OCI-LY3 (cell line): Measurements from ENCODE around the gene UPK2.

Experiments
- H2AFZ ChIP-seq: fragments of 200-600, 300-600 bp; shearing (Covaris generic); 2 replicates; pipeline ENCODE4 v1.6.0; 2014; ENCODE audit warnings: antibody characterized with exemption, low read depth, low read length
- H3K27ac ChIP-seq: fragments of 200-600, 300-600 bp; sonication (generic); 2 replicates; pipeline ENCODE4 v1.5.1; 2014; ENCODE audit warnings: mild to moderate bottlenecking, low read length, moderate library complexity, mixed read lengths
- H3K27me3 ChIP-seq: fragments of 200-600, 300-600 bp; sonication (generic); 2 replicates; pipeline ENCODE4 v1.6.1; 2014; ENCODE audit warnings: low read depth, low read length, mixed read lengths
- H3K36me3 ChIP-seq: fragments of 200-600, 300-600 bp; sonication (generic); replicated peaks from 2 replicates; pipeline ENCODE3; 2014; ENCODE audit warnings: low read depth, low read length, mixed read lengths
- H3K4me1 ChIP-seq: fragments of 300-600, 200-600 bp; sonication (generic); 2 replicates; pipeline ENCODE4 v1.6.1; 2014; ENCODE audit warnings: low read length, mixed read lengths
- H3K4me2 ChIP-seq: fragments of 200-600, 300-600 bp; sonication (generic); 2 replicates; pipeline ENCODE4 v1.6.1; 2014; ENCODE audit warnings: low read length, mixed read lengths
- H3K4me3 ChIP-seq: fragments of 300-600, 200-600 bp; sonication (generic); 2 replicates; pipeline ENCODE4 v1.5.1; 2014; ENCODE audit warnings: antibody characterized with exemption, mild to moderate bottlenecking, low read length, moderate library complexity
- H3K79me2 ChIP-seq: fragments of 300-600, 200-600 bp; shearing (Covaris generic); 2 replicates; pipeline ENCODE4 v1.6.1; 2014; ENCODE audit warnings: mild to moderate bottlenecking, low read length, mixed read lengths
- H3K9ac ChIP-seq: fragments of 300-600, 200-600 bp; shearing (Covaris generic); 2 replicates; pipeline ENCODE4 v1.6.0; 2014; ENCODE audit warnings: mild to moderate bottlenecking, low read length, moderate library complexity
- H3K9me3 ChIP-seq: fragments of 200-600, 300-600 bp; shearing (Covaris generic); 2 replicates; pipeline ENCODE4 v1.6.1; 2014; ENCODE audit warnings: low read length, mixed read lengths; ENCODE audit not compliant: insufficient read depth
- H4K20me1 ChIP-seq: fragments of 200-600, 300-600 bp; sonication (generic); 2 replicates; pipeline ENCODE4 v1.6.1; 2016; ENCODE audit warnings: low read length, mixed read lengths; ENCODE audit not compliant: insufficient read depth
- EZH2phosphoT487 ChIP-seq: fragments of 200-600 bp; shearing (Covaris generic); IDR thresholded peaks from 2 replicates; pipeline ENCODE4 v1.6.1; 2018; ENCODE audit warnings: antibody characterized with exemption, mixed run types, low read depth
- TF ChIP-seq, protein P1 (sequence below): fragments of 200-600, 300-600 bp; sonication (generic); IDR thresholded peaks from 2 replicates; pipeline ENCODE4 v1.5.1; 2014; ENCODE audit warnings: antibody characterized with exemption, low read length, low read depth

The UPK2 gene

DNA sequence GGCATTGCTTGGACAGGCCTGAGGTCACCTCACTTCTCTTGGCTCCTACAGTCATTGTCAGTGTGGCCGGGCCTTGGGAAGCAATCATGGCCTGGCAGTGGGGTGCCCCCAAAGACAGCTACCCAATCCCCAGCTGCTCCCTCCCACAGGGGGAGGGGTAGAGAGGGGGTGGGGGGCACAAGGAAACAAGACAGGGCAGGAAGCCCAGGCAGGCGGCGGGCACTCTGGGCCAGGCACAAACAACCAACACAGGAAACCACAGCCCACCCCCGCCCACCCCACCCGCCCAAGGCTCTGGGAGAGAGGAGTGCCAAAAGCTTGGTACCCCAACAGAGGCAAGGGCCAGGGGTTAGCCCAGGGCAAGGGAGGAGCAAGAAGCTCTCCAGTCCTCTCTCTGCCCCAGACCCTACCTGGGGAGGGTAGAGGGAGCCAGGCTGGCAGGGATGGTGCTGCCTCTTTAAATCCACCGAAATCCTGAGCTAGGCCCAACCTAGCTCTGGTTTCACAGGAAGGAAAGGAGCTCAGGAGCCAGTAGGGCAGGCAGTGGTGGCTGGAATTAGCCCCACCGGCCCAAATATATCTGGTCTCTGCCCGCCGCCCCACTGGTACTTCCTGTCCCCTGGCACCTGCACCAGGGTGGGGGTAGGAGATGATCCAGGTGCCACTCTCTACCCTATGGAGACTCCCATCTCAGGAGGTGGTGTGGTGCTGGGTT lies 42.5 kb upstream of the UPK2 start:
- H3K79me2 ChIP-seq: 0 out of 2 replicates have a peak, but pooled peaks cover 3% of the 10 kb centered on the region
- H3K4me2 ChIP-seq: peak overlapping the region; percentile 79
- peaks cover 49% of the 10 kb centered on the region for H3K4me1 ChIP-seq
- H3K9ac ChIP-seq: peak overlapping the region; percentile 42; the same call in 1 of the 2 replicates
- H3K9me3 ChIP-seq: no peaks in the 10 kb centered on the region
- H3K36me3 ChIP-seq: no peaks in the 10 kb centered on the region
- no peak overlapping the region for H2AFZ ChIP-seq
- peak overlapping the region; percentile 55; the same call in 1 of the 2 replicates for H3K4me3 ChIP-seq
- H4K20me1 ChIP-seq: no peaks in the 10 kb centered on the region
- H3K27me3 ChIP-seq: no peaks in the 10 kb centered on the region
- TF ChIP-seq, protein P1, sequence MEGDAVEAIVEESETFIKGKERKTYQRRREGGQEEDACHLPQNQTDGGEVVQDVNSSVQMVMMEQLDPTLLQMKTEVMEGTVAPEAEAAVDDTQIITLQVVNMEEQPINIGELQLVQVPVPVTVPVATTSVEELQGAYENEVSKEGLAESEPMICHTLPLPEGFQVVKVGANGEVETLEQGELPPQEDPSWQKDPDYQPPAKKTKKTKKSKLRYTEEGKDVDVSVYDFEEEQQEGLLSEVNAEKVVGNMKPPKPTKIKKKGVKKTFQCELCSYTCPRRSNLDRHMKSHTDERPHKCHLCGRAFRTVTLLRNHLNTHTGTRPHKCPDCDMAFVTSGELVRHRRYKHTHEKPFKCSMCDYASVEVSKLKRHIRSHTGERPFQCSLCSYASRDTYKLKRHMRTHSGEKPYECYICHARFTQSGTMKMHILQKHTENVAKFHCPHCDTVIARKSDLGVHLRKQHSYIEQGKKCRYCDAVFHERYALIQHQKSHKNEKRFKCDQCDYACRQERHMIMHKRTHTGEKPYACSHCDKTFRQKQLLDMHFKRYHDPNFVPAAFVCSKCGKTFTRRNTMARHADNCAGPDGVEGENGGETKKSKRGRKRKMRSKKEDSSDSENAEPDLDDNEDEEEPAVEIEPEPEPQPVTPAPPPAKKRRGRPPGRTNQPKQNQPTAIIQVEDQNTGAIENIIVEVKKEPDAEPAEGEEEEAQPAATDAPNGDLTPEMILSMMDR: no peak
- TF ChIP-seq EZH2phosphoT487: no peak
- peak overlapping the region; percentile 76 for H3K27ac ChIP-seq

DNA sequence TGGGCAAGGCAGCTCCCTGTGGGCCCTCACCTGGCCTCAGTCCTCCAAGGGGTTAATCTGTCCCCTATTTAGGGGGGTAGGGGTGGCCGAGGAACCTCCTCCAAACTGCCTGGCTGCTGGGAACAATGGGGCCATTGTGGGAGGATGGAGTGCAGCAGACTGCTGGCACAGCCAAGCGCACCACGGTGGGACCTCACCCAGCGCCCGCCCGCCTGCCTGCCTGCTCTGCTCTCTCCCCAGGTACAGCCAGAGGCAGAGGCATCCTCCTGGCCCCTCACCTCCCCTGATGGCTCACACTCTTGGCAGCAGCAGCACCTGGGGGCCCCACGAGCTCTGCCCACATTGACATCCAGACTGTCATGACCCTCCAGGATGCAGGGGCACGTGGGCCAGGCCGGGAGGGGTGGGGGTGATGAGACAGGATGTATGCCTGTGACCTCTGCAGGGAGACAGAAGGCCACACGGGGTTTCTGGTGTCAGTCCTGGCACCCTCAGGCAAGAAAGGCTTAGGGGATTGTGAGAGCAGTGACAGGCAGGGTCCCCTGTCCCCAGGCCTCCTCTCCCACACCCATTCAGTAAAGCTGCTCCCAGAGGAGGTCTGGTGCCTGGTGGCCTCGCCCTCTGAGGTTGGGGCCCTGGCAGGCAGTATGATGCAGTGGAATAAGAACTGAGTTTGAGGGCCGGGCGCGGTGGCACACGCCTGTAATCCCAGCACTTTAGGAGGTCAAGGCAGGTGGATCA lies 41.8 kb upstream of the UPK2 start:
- TF ChIP-seq, protein P1: no peak
- TF ChIP-seq EZH2phosphoT487: no peak
- no peak overlapping the region; the same call in 1 of the 2 replicates for H3K9ac ChIP-seq
- H3K36me3 ChIP-seq: no peaks in the 10 kb centered on the region
- H3K4me2 ChIP-seq: peak overlapping the region; percentile 39
- H3K27me3 ChIP-seq: no peaks in the 10 kb centered on the region
- peaks cover 49% of the 10 kb centered on the region for H3K4me1 ChIP-seq
- H3K4me3 ChIP-seq: no peak overlapping the region
- no peaks in the 10 kb centered on the region for H3K9me3 ChIP-seq
- peak overlapping the region; percentile 44 for H3K27ac ChIP-seq
- 0 out of 2 replicates have a peak, but pooled peaks cover 3% of the 10 kb centered on the region for H3K79me2 ChIP-seq
- no peak overlapping the region for H2AFZ ChIP-seq
- H4K20me1 ChIP-seq: no peaks in the 10 kb centered on the region

DNA sequence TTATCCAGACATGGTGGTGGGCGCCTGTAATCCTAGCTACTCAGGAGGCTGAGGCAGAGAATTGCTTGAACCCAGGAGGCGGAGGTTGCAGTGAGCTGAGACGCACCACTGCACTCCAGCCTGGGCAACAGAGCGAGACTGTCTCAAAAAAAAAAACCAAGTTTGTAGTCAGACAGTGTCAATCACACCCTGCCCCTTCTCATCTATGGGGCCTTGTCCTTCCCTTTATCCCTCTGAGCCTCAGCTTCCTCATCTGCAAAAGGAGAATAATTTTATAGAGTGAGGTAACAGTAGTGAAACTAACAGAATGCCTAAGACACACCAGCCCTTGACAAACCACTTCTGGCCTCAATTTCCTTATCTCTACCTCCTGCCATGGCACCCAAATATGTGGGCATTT lies 41.1 kb upstream of the UPK2 start:
- Histone ChIP-seq H3K9ac (no peak overlapping the region), H3K36me3 (no peaks in the 10 kb centered on the region), H3K9me3 (no peaks in the 10 kb centered on the region), H3K4me3 (no peak overlapping the region), H2AFZ (no peak overlapping the region), H3K4me1 (peaks cover 49% of the 10 kb centered on the region), H3K79me2 (0 out of 2 replicates have a peak, but pooled peaks cover 3% of the 10 kb centered on the region), H3K4me2 (no peak overlapping the region), H3K27ac (peak overlapping the region; percentile 15; the same call in 1 of the 2 replicates), H3K27me3 (no peaks in the 10 kb centered on the region), H4K20me1 (no peaks in the 10 kb centered on the region)
- no peak for TF ChIP-seq EZH2phosphoT487
- TF ChIP-seq, protein P1: no peak

DNA sequence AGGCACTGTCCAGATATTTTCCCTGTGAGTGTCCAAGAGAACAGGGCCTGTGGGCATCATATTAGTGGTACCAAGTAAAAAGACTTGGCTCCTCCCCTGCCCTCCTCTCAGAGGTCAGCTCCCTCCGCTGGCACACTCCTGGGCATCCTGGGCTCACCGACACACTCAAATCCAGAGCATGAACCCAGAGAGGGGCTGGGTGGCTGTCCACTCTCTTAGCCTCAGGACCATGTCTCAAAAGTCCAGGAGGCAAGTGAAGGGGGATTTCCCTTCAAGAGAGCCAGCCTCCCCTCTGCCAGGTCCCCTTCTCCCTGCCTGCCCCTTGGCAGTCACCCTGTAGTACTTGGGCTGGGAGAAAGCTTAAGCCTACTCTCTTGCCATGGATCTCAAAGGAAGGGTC lies 40.7 kb upstream of the UPK2 start:
- no peak overlapping the region for H2AFZ ChIP-seq
- 0 out of 2 replicates have a peak, but pooled peaks cover 3% of the 10 kb centered on the region for H3K79me2 ChIP-seq
- peaks cover 49% of the 10 kb centered on the region for H3K4me1 ChIP-seq
- no peak overlapping the region for H3K4me2 ChIP-seq
- H3K9me3 ChIP-seq: no peaks in the 10 kb centered on the region
- no peak overlapping the region for H3K9ac ChIP-seq
- TF ChIP-seq, protein P1: no peak
- no peak for TF ChIP-seq EZH2phosphoT487
- H4K20me1 ChIP-seq: no peaks in the 10 kb centered on the region
- no peaks in the 10 kb centered on the region for H3K36me3 ChIP-seq
- H3K27me3 ChIP-seq: no peaks in the 10 kb centered on the region
- H3K27ac ChIP-seq: peak overlapping the region; percentile 15; the same call in 1 of the 2 replicates
- no peak overlapping the region for H3K4me3 ChIP-seq
